Bronchial epithelial cell (primary cell): ENCODE results near the gene SLC9B1. TPM values are rescaled to one million over a fixed set of nuclear protein-coding genes. Genes with fewer than 3 reads are reported as not detected.

Experiments
- DNase-seq: peaks from one replicate; pipeline ENCODE4 v3.0.0-alpha.2; 2010; ENCODE audit warnings: low read depth
- FAIRE-seq: peaks from 2 replicates; lab custom pipeline; 2011; peaks lifted over from hg19 to GRCh38; lab: Jason Lieb, UNC
- H3K27me3 ChIP-seq: 2 replicates; pipeline ENCODE4 v1.5.1; 2011; ENCODE audit warnings: low read length; ENCODE audit not compliant: control insufficient read depth, insufficient read depth
- H3K36me3 ChIP-seq: 2 replicates; pipeline ENCODE4 v1.5.1; 2011; ENCODE audit warnings: low read length; ENCODE audit not compliant: control insufficient read depth, insufficient read depth
- H3K4me3 ChIP-seq: 2 replicates; pipeline ENCODE4 v1.5.1; 2011; ENCODE audit warnings: mild to moderate bottlenecking, low read depth, low read length, control low read depth
- CTCF ChIP-seq: IDR thresholded peaks from 2 replicates; pipeline ENCODE4 v1.5.1; 2011; ENCODE audit warnings: mild to moderate bottlenecking, moderate library complexity, low read length, control low read depth, inconsistent platforms; ENCODE audit not compliant: insufficient read depth, severe bottlenecking
- total RNA-seq: library from RNA; depleted of rRNA; stranded (reverse); fragments of >200 nt; gene quantifications from 2 replicates; pipeline ENCODE4 v1.2.1, GENCODE V29; 2014

SLC9B1 gene
- 0.79 and 1.0 TPM in 2 replicates for total RNA-seq

- peak; percentile 93 for DNase-seq
- H3K36me3 ChIP-seq, result no peaks in the 10 kb centered on the region
- H3K4me3 ChIP-seq, result peak within 1 kb of the TSS; percentile 40
- no peak for FAIRE-seq
- no peak for TF ChIP-seq CTCF
- no peaks in the 10 kb centered on the region for H3K27me3 ChIP-seq
These were observed at the start of gene SLC9B1 for GRCh38 chr4:103019308-103020124. TSS of gene SLC9B1 (minus strand) at chr4:103019705. CDS start at chr4:102991711, 27,994 bp downstream.

- FAIRE-seq (no peak), DNase-seq (peak; percentile 77)
- Histone ChIP-seq H3K4me3 (no peak overlapping the region), H3K36me3 (peaks cover 3% of the 10 kb centered on the region), H3K27me3 (no peaks in the 10 kb centered on the region)
- TF ChIP-seq CTCF, result no peak
These were observed 48.5 kb upstream of the SLC9B1 start for GRCh38 chr4:103067841-103068547.

- DNase-seq, result no peak
- no peak overlapping the region for H3K4me3 ChIP-seq
- H3K36me3 ChIP-seq, result no peaks in the 10 kb centered on the region
- FAIRE-seq, result no peak
- no peaks in the 10 kb centered on the region for H3K27me3 ChIP-seq
- no peak for TF ChIP-seq CTCF
These were observed 41.1 kb upstream of the SLC9B1 start for GRCh38 chr4:103060453-103061148.

- no peak for TF ChIP-seq CTCF
- no peaks in the 10 kb centered on the region for H3K36me3 ChIP-seq
- no peak for DNase-seq
- no peaks in the 10 kb centered on the region for H3K27me3 ChIP-seq
- no peak overlapping the region for H3K4me3 ChIP-seq
- no peak for FAIRE-seq
These were observed 34.5 kb upstream of the SLC9B1 start for GRCh38 chr4:103054030-103054429.

- Histone ChIP-seq H3K36me3 (no peaks in the 10 kb centered on the region), H3K27me3 (no peaks in the 10 kb centered on the region), H3K4me3 (no peak overlapping the region)
- TF ChIP-seq CTCF, result no peak
- no peak for DNase-seq
- no peak for FAIRE-seq
These were observed 33.3 kb upstream of the SLC9B1 start for GRCh38 chr4:103052779-103053178.
